CD4-positive, alpha-beta memory T cell (primary cell): ENCODE results near the gene CDCA8. TPM values are rescaled to one million over a fixed set of nuclear protein-coding genes. Genes with fewer than 3 reads are reported as not detected.

ENCODE experiments used
- CTCF ChIA-PET: fragments of 350-600 bp; sonication (Branson Sonifier 250); formaldehyde crosslinking; loops from one replicate; lab custom pipeline; 2021; ENCODE audit warnings: inconsistent platforms; ENCODE audit not compliant: partially characterized antibody; lab: Charles Lee
- POLR2A ChIA-PET: fragments of 350-600 bp; sonication (Branson Sonifier 250); formaldehyde crosslinking; loops from one replicate; lab custom pipeline; 2021; ENCODE audit not compliant: partially characterized antibody; lab: Charles Lee
- DNase-seq, 5 donors: peaks; one replicate each; pipeline versions ENCODE4 v3.0.0 to v3.0.0-alpha.2; 2020 to 2022; ENCODE audit warnings: mixed read lengths in 1 of 5
- H3K27ac ChIP-seq: one replicate; pipeline ENCODE4 v1.7.0; 2013; ENCODE audit warnings: low read depth, low read length
- H3K27me3 ChIP-seq: 2 replicates; pipeline ENCODE4 v1.7.0; 2013; ENCODE audit warnings: mild to moderate bottlenecking, low read length, moderate library complexity; ENCODE audit not compliant: insufficient read depth
- H3K36me3 ChIP-seq: 2 replicates; pipeline ENCODE4 v1.7.0; 2013; ENCODE audit warnings: mild to moderate bottlenecking, low read length, moderate library complexity; ENCODE audit not compliant: insufficient read depth
- H3K4me1 ChIP-seq: 2 replicates; pipeline ENCODE4 v1.7.0; 2013; ENCODE audit warnings: mild to moderate bottlenecking, low read length, moderate library complexity; ENCODE audit not compliant: insufficient read depth
- H3K4me3 ChIP-seq, 2 donors: one replicate each; pipeline ENCODE4 v1.7.0; 2013; ENCODE audit warnings: low read length in 2 of 2, mild to moderate bottlenecking in 1 of 2
- H3K9me3 ChIP-seq, 2 donors: one replicate each; pipeline ENCODE4 v1.7.0; 2013; ENCODE audit warnings: low read length in 2 of 2, control low read depth in 1 of 2; ENCODE audit not compliant: control insufficient read depth in 1 of 2
- H3K27ac Mint-ChIP-seq, 7 donors: one replicate each; pipeline ENCODE4 v1.8.0; 2020 to 2021; ENCODE audit warnings: mixed read lengths in 7 of 7, mild to moderate bottlenecking in 6 of 7, inconsistent platforms in 3 of 7, moderate library complexity in 3 of 7
- H3K27me3 Mint-ChIP-seq, 2 donors: one replicate each; pipeline ENCODE4 v1.8.0; 2020 to 2021; ENCODE audit warnings: mixed read lengths in 2 of 2
- H3K36me3 Mint-ChIP-seq, 2 donors: one replicate each; pipeline ENCODE4 v1.8.0; 2020 to 2021; ENCODE audit warnings: mixed read lengths in 2 of 2, inconsistent platforms in 1 of 2, mild to moderate bottlenecking in 1 of 2
- H3K4me1 Mint-ChIP-seq, 4 donors: one replicate each; pipeline ENCODE4 v1.8.0; 2020 to 2021; ENCODE audit warnings: mixed read lengths in 4 of 4, mild to moderate bottlenecking in 1 of 4
- H3K4me3 Mint-ChIP-seq, 8 donors: one replicate each; pipeline ENCODE4 v1.8.0; 2020 to 2021; ENCODE audit warnings: mixed read lengths in 8 of 8, mild to moderate bottlenecking in 7 of 8, moderate library complexity in 6 of 8, inconsistent platforms in 3 of 8
- H3K9me3 Mint-ChIP-seq, 8 donors: one replicate each; pipeline ENCODE4 v1.8.0; 2020 to 2021; ENCODE audit warnings: mixed read lengths in 8 of 8, mild to moderate bottlenecking in 5 of 8, inconsistent platforms in 3 of 8, moderate library complexity in 1 of 8
- intact Hi-C: fragments of 100-400 bp; cut with micrococcal nuclease; formaldehyde crosslinking; loops from one replicate; pipeline ENCODE4 v1.15.1; 2023
- polyA plus RNA-seq, 2 donors: library from polyadenylated mRNA; unstranded; fragments of 300-500 nt; fragmentation: Illumina TruSeq; gene quantifications; one replicate each; pipeline ENCODE4 v1.2.3, GENCODE V29; 2021
- total RNA-seq, 2 experiments: library from RNA; stranded (reverse); gene quantifications; one replicate each; pipeline ENCODE4 v1.2.3, GENCODE V29; 2021

The CDCA8 gene
- total and polyA plus RNA-seq, 4 experiments from 2014 or later, result 0.61 to 2.7 (median 1.3) TPM

- Histone ChIP-seq H3K9me3 (no peaks in the 10 kb centered on the region), H3K27me3 (no peaks in the 10 kb centered on the region), H3K36me3 (no peaks in the 10 kb centered on the region), H3K27ac (no peak overlapping the region), H3K4me1 (no peaks in the 10 kb centered on the region), H3K4me3 (no peak overlapping the region)
- intact Hi-C loops, result no loop called here
- ChIA-PET POLR2A (no interaction called here), CTCF (no interaction called here)
- Mint-ChIP-seq H3K27me3 (peaks cover 10 to 13% of the 10 kb centered on the region in 2 donors), H3K4me1 (no peaks in the 10 kb centered on the region), H3K4me3 (no peak overlapping the region), H3K36me3 (no peaks in the 10 kb centered on the region), H3K9me3 (peaks cover 0 to 1% (median 0%) of the 10 kb centered on the region in 8 donors), H3K27ac (no peak overlapping the region)
- DNase-seq, result no peak
Measured at GRCh38 chr1:37723390-37724078, 31.2 kb downstream of the CDCA8 start.

DNA sequence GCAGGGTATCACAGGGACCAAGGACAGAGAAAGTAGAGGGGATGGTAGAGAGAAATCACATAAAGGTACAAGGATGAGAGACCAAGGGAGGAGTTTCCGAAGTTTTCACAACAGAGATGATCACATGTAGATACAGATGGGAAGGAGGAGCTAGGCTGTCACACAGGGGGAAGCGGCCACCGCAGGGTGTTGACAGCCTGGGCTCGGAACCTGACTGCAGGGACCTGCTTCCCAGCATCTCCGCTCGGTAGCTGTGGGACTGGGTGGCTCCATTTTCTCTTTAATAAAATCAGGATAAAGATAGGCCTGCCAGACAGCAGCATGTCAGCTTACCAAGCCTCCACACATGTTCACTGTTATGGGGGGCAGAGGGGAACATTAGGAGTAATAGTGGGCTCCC, 32.3 kb downstream of the CDCA8 start:
- Mint-ChIP-seq H3K4me1 (no peaks in the 10 kb centered on the region), H3K4me3 (no peak overlapping the region), H3K27ac (no peak overlapping the region), H3K36me3 (no peaks in the 10 kb centered on the region), H3K9me3 (peaks cover 0 to 1% (median 0%) of the 10 kb centered on the region in 8 donors), H3K27me3 (peaks cover 8 to 12% of the 10 kb centered on the region in 2 donors)
- POLR2A ChIA-PET, result no interaction called here
- Histone ChIP-seq H3K36me3 (no peaks in the 10 kb centered on the region), H3K4me1 (no peaks in the 10 kb centered on the region), H3K27ac (no peak overlapping the region), H3K27me3 (no peaks in the 10 kb centered on the region), H3K4me3 (no peak overlapping the region), H3K9me3 (no peaks in the 10 kb centered on the region)
- CTCF ChIA-PET, result no interaction called here
- no peak for DNase-seq
- intact Hi-C loops, result no loop called here

DNA sequence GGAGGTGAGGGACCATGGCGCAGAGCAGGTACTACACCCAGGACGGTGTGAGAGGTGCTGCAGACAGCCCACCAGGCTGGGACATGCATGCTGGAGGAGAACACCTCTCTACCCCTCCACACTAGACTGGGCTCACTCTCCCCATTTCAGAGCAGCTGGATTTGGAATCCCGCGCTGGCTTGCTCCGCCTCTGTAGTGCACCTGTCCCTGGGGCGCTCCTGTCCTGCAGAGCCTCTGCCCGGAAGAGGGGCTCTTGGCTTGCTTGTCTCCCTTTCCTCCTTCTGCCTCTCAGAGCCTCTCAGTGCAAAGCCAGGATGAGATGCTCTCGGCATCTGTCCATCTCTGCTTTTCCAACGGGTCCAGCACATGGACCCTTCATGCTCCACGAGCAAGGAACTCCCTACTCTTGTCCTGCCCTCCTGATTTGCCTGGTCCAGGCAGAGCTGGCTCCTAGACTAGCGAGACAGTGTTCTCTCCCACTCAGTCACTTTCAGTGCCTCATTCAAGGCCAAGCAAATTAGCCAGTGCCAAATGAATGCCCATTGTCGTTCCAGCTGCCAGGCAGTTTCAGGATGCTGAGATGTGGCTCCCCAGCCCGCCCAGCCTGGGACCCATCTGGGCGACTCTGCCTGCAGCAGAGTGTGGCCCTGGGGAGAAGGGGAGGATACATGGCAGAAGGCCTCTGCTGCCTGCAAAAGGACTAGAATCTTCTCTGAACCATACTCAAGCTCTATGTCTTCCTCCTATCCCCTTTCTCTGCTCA, 33.7 kb downstream of the CDCA8 start:
- no peaks in the 10 kb centered on the region for H3K36me3 ChIP-seq
- no peak overlapping the region for H3K4me3 Mint-ChIP-seq
- ChIA-PET POLR2A (no interaction called here), CTCF (no interaction called here)
- intact Hi-C loops, result no loop called here
- H3K36me3 Mint-ChIP-seq, result no peaks in the 10 kb centered on the region
- no peaks in the 10 kb centered on the region for H3K27me3 ChIP-seq
- H3K27me3 Mint-ChIP-seq, result peaks cover 13 to 15% of the 10 kb centered on the region in 2 donors
- H3K27ac Mint-ChIP-seq, result no peak overlapping the region
- H3K27ac ChIP-seq, result no peak overlapping the region
- peaks cover 0 to 3% (median 0%) of the 10 kb centered on the region in 8 donors for H3K9me3 Mint-ChIP-seq
- no peaks in the 10 kb centered on the region for H3K4me1 ChIP-seq
- H3K4me1 Mint-ChIP-seq, result no peaks in the 10 kb centered on the region
- no peak overlapping the region for H3K4me3 ChIP-seq
- H3K9me3 ChIP-seq, result no peaks in the 10 kb centered on the region
- DNase-seq, result no peak

DNA sequence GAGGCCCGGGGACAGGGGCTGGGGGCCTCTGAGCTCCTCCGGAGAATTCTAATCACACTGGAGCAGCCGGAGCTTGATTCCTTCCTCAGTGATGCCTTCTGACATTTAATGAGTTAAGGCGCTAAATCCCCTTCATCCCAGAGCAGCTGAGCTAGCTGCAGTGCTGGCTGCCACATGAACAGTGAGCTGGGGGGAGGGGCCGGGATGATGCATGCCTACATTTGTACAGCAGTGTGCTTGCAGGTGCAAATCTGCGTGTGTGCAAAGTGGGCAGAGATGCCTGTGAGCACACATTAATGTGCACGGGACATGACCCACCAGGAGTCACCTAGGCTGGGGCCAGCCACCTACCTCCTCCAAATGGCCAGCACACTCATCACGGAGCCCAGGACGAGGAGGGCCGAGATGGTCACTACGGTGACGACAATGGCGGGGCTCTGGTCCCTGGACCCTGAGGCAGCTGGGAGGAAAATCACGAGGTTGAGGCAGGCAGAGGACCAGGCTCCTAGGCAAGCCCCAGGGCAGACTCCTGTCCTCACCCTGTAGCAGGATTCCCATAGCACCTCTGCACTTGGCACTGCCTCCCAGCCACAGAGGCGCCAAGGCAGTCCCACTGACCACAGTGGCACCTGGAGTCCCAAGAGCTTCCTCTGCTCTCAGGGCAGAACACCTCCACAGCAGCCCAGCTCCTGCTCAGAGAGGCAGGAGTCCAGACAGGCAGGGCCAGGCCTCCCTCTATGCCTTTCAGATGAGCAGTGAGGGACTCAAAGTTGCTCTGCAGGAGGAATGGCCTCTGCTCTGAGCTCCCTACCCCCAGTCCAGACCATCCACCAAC, 34.7 kb downstream of the CDCA8 start:
- Histone ChIP-seq H3K36me3 (no peaks in the 10 kb centered on the region), H3K4me1 (no peaks in the 10 kb centered on the region), H3K27ac (no peak overlapping the region), H3K27me3 (no peaks in the 10 kb centered on the region), H3K9me3 (no peaks in the 10 kb centered on the region), H3K4me3 (no peak overlapping the region)
- CTCF ChIA-PET, result no interaction called here
- no peak for DNase-seq
- Mint-ChIP-seq H3K36me3 (no peaks in the 10 kb centered on the region), H3K27ac (no peak overlapping the region), H3K4me1 (no peaks in the 10 kb centered on the region), H3K9me3 (peaks cover 0 to 3% (median 0%) of the 10 kb centered on the region in 8 donors), H3K4me3 (no peak overlapping the region), H3K27me3 (peaks cover 13 to 15% of the 10 kb centered on the region in 2 donors)
- POLR2A ChIA-PET, result no interaction called here
- intact Hi-C loops, result no loop called here

DNA sequence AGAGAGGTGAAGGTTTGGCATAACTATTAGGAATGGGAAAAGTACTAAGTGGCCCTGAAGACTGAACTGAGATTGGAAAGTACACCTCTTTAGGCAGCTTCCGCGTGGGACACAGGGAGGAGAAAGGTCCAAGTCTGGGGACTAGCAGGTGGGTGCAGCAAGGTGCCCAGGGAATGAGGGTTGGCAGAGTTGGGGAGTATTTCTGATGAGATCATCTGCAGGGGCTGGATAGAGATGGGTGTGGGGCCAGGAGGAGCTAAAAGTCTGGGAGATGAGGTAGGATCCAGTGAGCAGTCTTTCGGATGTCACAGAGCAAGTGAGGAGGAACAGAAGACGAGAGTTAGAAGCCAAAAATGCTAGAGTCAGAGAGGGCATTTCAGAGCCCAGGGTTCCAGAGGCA, 36.1 kb downstream of the CDCA8 start:
- no peak for DNase-seq
- Histone ChIP-seq H3K27ac (no peak overlapping the region), H3K4me1 (no peaks in the 10 kb centered on the region), H3K36me3 (no peaks in the 10 kb centered on the region), H3K27me3 (no peaks in the 10 kb centered on the region), H3K4me3 (no peak overlapping the region), H3K9me3 (no peaks in the 10 kb centered on the region)
- Mint-ChIP-seq H3K4me3 (no peak overlapping the region), H3K27ac (no peak overlapping the region), H3K36me3 (no peaks in the 10 kb centered on the region), H3K9me3 (peaks cover 0 to 2% (median 0%) of the 10 kb centered on the region in 8 donors), H3K4me1 (no peaks in the 10 kb centered on the region), H3K27me3 (peaks cover 20 to 23% of the 10 kb centered on the region in 2 donors)
- intact Hi-C loops, result no loop called here
- ChIA-PET CTCF (no interaction called here), POLR2A (no interaction called here)

- Histone ChIP-seq H3K27ac (no peak overlapping the region), H3K4me3 (no peak overlapping the region), H3K36me3 (no peaks in the 10 kb centered on the region), H3K4me1 (no peaks in the 10 kb centered on the region), H3K27me3 (no peaks in the 10 kb centered on the region), H3K9me3 (no peaks in the 10 kb centered on the region)
- Mint-ChIP-seq H3K27me3 (peaks cover 26 to 29% of the 10 kb centered on the region in 2 donors), H3K4me3 (no peak overlapping the region), H3K36me3 (no peaks in the 10 kb centered on the region), H3K4me1 (no peaks in the 10 kb centered on the region), H3K27ac (no peak overlapping the region), H3K9me3 (peaks cover 0 to 3% (median 0%) of the 10 kb centered on the region in 8 donors)
- DNase-seq, result no peak
- POLR2A ChIA-PET, result no interaction called here
- CTCF ChIA-PET, result interaction anchor here (1.1 kb wide), 1 partner anchor 49 kb away, joined by 4 read pairs; no protein-coding TSS in a partner anchor
- intact Hi-C loops, result no loop called here
Measured at GRCh38 chr1:37730376-37730775, 38.1 kb downstream of the CDCA8 start.
